Nephron (organoid): ENCODE results near the gene RBM27.

Source experiments
- H3K27ac Mint-ChIP-seq, 3 experiments: 2 replicates each; pipeline ENCODE4 v1.8.0; 2020; ENCODE audit warnings: mixed read lengths in 3 of 3, mild to moderate bottlenecking in 2 of 3, moderate library complexity in 1 of 3
- H3K27me3 Mint-ChIP-seq: 2 replicates; pipeline ENCODE4 v1.8.0; 2021; ENCODE audit warnings: low read depth, mild to moderate bottlenecking, moderate library complexity, mixed read lengths
- H3K36me3 Mint-ChIP-seq: 2 replicates; pipeline ENCODE4 v1.8.0; 2020; ENCODE audit warnings: low read depth, mixed read lengths
- H3K4me1 Mint-ChIP-seq: 2 replicates; pipeline ENCODE4 v1.8.0; 2020; ENCODE audit warnings: mixed read lengths
- H3K4me3 Mint-ChIP-seq, 3 experiments: 2 replicates each; pipeline ENCODE4 v1.8.0; 2020; ENCODE audit warnings: mild to moderate bottlenecking in 3 of 3, mixed read lengths in 3 of 3, moderate library complexity in 2 of 3
- H3K9me3 Mint-ChIP-seq: 2 replicates; pipeline ENCODE4 v1.8.0; 2020; ENCODE audit warnings: mixed read lengths
- TF ChIP-seq, protein P1 (sequence below), 3 experiments: fragments of 200-600 bp; sonication (generic); IDR thresholded peaks; one replicate each; pipeline ENCODE4 v1.5.0; 2021; ENCODE audit warnings: antibody characterized with exemption in 3 of 3; ENCODE audit not compliant: unreplicated experiment in 3 of 3

The RBM27 gene

DNA sequence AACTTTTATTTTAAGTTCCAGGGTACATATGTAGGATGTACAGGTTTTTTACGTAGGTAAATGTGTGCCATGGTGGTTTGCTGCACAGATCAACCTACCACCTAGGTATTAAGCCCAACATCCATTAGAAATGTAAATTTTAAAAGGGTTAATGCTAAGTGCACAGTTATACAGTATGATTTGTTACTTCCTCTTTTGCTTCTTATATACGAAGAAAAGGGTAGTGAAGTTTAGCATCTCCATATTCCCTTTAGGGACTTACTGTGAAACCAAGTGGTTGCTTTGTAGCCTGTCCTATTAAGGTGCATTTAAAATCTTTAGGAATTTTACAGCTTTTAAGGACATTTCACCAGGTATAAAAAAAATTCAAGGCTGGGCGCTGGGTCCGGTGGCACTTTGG, 46.4 kb downstream of the RBM27 start:
- Mint-ChIP-seq H3K4me3 (no peak overlapping the region), H3K9me3 (no peaks in the 10 kb centered on the region), H3K27me3 (no peaks in the 10 kb centered on the region)

More for the DNA sequence above, 46.4 kb downstream of the RBM27 start:
- TF ChIP-seq, protein P1, sequence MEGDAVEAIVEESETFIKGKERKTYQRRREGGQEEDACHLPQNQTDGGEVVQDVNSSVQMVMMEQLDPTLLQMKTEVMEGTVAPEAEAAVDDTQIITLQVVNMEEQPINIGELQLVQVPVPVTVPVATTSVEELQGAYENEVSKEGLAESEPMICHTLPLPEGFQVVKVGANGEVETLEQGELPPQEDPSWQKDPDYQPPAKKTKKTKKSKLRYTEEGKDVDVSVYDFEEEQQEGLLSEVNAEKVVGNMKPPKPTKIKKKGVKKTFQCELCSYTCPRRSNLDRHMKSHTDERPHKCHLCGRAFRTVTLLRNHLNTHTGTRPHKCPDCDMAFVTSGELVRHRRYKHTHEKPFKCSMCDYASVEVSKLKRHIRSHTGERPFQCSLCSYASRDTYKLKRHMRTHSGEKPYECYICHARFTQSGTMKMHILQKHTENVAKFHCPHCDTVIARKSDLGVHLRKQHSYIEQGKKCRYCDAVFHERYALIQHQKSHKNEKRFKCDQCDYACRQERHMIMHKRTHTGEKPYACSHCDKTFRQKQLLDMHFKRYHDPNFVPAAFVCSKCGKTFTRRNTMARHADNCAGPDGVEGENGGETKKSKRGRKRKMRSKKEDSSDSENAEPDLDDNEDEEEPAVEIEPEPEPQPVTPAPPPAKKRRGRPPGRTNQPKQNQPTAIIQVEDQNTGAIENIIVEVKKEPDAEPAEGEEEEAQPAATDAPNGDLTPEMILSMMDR (IDR thresholded peaks at IDR 0.05; ENCODE audit: unreplicated experiment in 3 of 3) = no peak
- Mint-ChIP-seq H3K36me3 (peaks cover 49% of the 10 kb centered on the region), H3K4me1 (no peaks in the 10 kb centered on the region), H3K27ac (no peak overlapping the region)
